ENCODE data around the gene ARFGAP1. TPM values are rescaled to one million over a fixed set of nuclear protein-coding genes. Genes with fewer than 3 reads are reported as not detected.
A peak's percentile ranks its signal among the peaks of the same experiment; 100 is the strongest.

The ARFGAP1 gene
- total RNA-seq, 2 experiments from 2014 or later: 80.1 to 82.0 TPM

- no peaks in the 10 kb centered on the region for H3K4me1 Mint-ChIP-seq
- no peak overlapping the region for H3K27ac Mint-ChIP-seq
- peaks cover 3% of the 10 kb centered on the region for H3K36me3 Mint-ChIP-seq (ENCODE audit: low read depth)
- POLR2A ChIA-PET: no interaction called here
- H3K4me3 Mint-ChIP-seq: no peak overlapping the region
- no peak for DNase-seq
- no peaks in the 10 kb centered on the region for H3K27me3 Mint-ChIP-seq
- H3K9me3 Mint-ChIP-seq: no peaks in the 10 kb centered on the region
- CTCF ChIA-PET: no interaction called here
Measured at GRCh38 chr20:63289311-63290135, 16.9 kb downstream of the ARFGAP1 start.

DNA sequence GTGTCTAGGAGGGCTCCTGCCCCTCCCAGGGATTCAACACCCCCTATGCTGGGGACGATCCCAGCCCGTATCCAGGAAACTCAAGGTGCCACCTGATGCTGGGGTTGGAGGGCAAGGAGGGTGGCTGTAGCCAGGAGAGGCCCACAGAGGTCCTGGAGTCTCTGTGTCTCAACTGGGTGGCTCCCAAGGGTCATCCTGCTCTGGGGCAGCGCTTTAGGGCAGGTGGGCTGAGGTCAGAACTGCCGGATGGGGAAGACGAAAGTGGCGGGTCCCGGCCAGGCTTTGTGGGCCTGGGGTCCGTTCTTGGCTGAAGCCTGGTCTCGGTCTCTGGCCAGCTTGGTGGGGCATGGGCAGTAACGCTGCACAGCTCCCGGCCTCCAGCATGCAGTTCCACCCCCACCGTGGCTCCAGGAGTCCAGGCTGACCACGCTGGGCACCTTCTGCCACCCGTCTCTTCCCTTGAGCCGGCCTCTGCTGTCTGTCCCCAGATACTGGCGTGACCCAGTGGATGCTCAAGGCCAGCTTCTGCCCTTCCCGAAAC, 17.6 kb downstream of the ARFGAP1 start:
- POLR2A ChIA-PET: no interaction called here
- H3K27me3 Mint-ChIP-seq: peaks cover 1% of the 10 kb centered on the region
- CTCF ChIA-PET: interaction anchor here (1.8 kb wide), 1 partner anchor 67 kb away, joined by 4 read pairs; no protein-coding TSS in a partner anchor
- H3K9me3 Mint-ChIP-seq: no peaks in the 10 kb centered on the region
- DNase-seq: no peak
- peaks cover 3% of the 10 kb centered on the region for H3K36me3 Mint-ChIP-seq (ENCODE audit: low read depth)
- no peak overlapping the region for H3K27ac Mint-ChIP-seq
- peaks cover 1% of the 10 kb centered on the region for H3K4me1 Mint-ChIP-seq
- no peak overlapping the region for H3K4me3 Mint-ChIP-seq

DNA sequence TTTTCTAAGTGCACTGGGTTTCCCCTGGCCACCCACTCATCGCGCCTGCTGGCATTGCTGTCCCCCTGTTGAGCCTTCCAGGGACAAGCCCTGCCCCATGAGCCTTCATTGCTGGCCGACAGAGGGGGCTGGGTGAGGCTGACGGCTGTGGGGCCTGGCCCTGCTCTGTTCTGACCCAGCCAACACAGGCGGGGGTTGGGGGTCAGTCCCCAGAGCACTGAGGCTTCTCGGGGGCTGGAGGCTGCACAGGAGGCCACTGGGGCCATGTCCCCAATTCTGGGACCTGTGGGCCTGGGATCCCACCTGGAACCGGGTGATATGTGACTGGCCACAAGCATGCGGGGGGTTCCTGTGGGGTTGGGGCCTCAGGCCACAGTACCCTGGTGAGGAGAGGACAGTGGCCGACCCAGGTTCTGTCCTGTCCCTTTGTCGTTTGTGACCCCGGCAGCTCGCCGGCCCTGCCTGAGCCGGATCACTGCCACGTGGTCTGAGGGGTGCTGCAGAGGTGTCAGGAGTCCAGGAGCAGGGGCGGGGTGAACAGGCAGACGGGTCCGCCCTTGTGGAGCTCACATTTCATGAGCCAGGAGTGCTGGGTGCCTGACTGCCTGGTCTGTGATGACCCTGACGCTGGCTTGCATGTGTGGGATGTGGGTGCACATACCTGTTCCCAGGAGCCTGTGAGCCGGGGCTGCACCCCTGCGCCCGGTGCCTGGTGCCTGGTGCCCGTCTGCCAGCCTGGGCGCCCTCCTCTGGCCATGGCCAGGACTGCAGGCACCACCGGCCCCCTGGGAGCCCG, 18.3 kb downstream of the ARFGAP1 start:
- H3K9me3 Mint-ChIP-seq: no peaks in the 10 kb centered on the region
- no peak overlapping the region for H3K4me3 Mint-ChIP-seq
- peaks cover 3% of the 10 kb centered on the region for H3K36me3 Mint-ChIP-seq (ENCODE audit: low read depth)
- CTCF ChIA-PET: interaction anchor here (1.5 to 1.8 kb wide), 2 partner anchors 68 to 76 kb away, joined by 3 to 4 read pairs; no protein-coding TSS in a partner anchor
- peaks cover 6% of the 10 kb centered on the region for H3K27me3 Mint-ChIP-seq
- POLR2A ChIA-PET: interaction anchor here (1.5 kb wide), 1 partner anchor 18 kb away, joined by 4 read pairs; the partner anchor contains the start of gene ARFGAP1
- DNase-seq: peak; percentile 66
- no peak overlapping the region for H3K27ac Mint-ChIP-seq
- peaks cover 8% of the 10 kb centered on the region for H3K4me1 Mint-ChIP-seq

DNA sequence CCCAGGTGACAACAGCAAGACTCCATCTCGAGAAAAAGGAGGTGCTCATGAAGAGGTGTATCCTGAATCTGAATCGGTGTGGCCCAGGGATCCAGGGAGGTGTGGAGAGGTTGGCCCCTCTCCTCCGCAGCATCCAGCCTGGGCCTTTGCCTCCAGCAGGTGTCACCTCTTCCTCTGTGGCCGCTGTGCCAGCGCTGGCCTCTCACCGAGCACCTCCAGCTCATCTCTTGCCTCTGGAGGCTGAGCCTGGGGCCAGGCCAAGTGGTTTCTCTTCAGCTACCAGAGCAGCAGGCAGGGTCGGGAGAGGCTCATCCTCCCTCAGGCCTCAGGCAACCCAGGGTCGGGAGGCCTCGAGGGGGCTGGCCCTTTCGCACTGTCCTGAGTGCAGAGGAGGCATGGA, 19.2 kb downstream of the ARFGAP1 start:
- no peaks in the 10 kb centered on the region for H3K9me3 Mint-ChIP-seq
- CTCF ChIA-PET: interaction anchor here (1.5 to 1.8 kb wide), 2 partner anchors 69 to 77 kb away, joined by 3 to 4 read pairs; no protein-coding TSS in a partner anchor
- POLR2A ChIA-PET: interaction anchor here (1.5 kb wide), 1 partner anchor 19 kb away, joined by 4 read pairs; the partner anchor contains the start of gene ARFGAP1
- peaks cover 3% of the 10 kb centered on the region for H3K36me3 Mint-ChIP-seq (ENCODE audit: low read depth)
- H3K4me1 Mint-ChIP-seq: peaks cover 8% of the 10 kb centered on the region
- no peak overlapping the region for H3K4me3 Mint-ChIP-seq
- H3K27me3 Mint-ChIP-seq: peaks cover 6% of the 10 kb centered on the region
- DNase-seq: no peak
- no peak overlapping the region for H3K27ac Mint-ChIP-seq

- POLR2A ChIA-PET: interaction anchor here (1.5 kb wide), 1 partner anchor 20 kb away, joined by 4 read pairs; the partner anchor contains the start of gene ARFGAP1
- CTCF ChIA-PET: interaction anchor here (1.5 kb wide), 1 partner anchor 77 kb away, joined by 3 read pairs; no protein-coding TSS in a partner anchor
- Mint-ChIP-seq H3K27ac (no peak overlapping the region), H3K27me3 (peaks cover 6% of the 10 kb centered on the region), H3K9me3 (no peaks in the 10 kb centered on the region), H3K36me3 (ENCODE audit: low read depth) (peaks cover 3% of the 10 kb centered on the region), H3K4me1 (peaks cover 8% of the 10 kb centered on the region), H3K4me3 (no peak overlapping the region)
- DNase-seq: no peak
Measured at GRCh38 chr20:63292292-63292701, 19.7 kb downstream of the ARFGAP1 start.

DNA sequence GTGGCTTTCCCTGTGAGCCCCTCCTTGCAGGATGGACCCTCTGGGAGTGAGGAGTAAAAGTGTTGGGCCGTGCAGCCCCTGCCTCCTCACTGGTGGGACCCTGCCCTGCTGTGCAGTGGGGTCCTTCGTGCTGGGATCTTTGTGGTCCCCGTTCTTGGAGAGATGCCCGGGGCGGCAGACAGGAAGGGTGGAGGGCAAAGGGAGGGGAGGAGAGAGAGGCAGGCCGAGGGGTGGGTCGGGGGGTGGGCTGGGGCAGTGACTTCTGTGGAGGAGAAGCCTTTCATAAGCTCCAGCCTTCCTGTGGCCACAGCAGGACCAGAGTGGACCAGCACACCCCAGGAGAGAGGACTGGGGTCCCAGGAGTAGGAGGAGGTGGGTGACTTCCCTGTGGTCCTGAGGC, 20.3 kb downstream of the ARFGAP1 start, which contains the start of gene COL20A1:
COL20A1 (plus strand) TSS at position 283 of the 400 bp plus-strand sequence. CDS start 1,922 bp downstream, outside the sequence.
- ChIA-PET POLR2A (no interaction called here), CTCF (no interaction called here)
- DNase-seq: no peak
- H3K27ac Mint-ChIP-seq: no peak within 1 kb of the TSS
- no peak within 1 kb of the TSS for H3K4me3 Mint-ChIP-seq
- no peaks in the 10 kb centered on the region for H3K9me3 Mint-ChIP-seq
- H3K27me3 Mint-ChIP-seq: peaks cover 6% of the 10 kb centered on the region
- peaks cover 8% of the 10 kb centered on the region for H3K4me1 Mint-ChIP-seq
- H3K36me3 Mint-ChIP-seq (ENCODE audit: low read depth): peaks cover 3% of the 10 kb centered on the region

GRCh38 chr20:63293456-63293855, 20.8 kb downstream of the ARFGAP1 start:
- H3K4me1 Mint-ChIP-seq: peaks cover 8% of the 10 kb centered on the region

DNA sequence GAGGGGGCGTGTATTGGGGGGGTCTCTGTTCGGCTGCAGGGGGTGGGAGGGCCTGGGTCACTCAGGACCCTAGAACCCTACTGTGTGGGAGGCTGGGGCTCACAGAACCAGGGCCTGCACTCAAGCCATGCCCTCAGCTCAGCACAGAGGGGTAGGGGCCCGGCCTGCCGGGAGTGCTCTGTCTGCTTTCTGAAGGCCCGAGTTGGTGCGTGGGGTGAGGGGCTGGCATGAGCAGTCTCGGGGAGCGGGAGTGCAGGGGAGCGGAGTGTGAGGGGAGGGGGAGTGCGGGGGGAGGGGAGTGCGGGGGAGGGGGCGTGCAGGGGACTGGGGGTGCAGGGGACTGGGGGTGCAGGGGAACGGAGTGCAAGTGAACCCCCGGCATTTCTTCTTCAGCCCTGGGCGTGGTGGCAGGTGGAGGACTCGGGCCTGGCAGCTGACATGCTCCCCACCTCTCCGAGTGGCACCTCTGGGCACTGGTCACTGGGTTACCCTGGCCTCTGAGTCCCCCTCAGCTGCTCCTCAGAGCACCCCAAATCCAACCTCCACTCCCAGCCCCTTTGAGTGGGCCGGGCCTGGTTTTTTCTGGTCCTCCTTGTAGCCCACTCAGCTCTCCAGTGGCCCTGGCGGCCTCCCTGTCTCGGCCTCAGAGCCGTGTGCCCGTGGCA, 21.4 kb downstream of the ARFGAP1 start:
- CTCF ChIA-PET: no interaction called here
- POLR2A ChIA-PET: interaction anchor here (1.4 kb wide), 1 partner anchor 21 kb away, joined by 5 read pairs; the partner anchor contains the start of gene ARFGAP1
- no peak overlapping the region for H3K4me3 Mint-ChIP-seq
- H3K4me1 Mint-ChIP-seq: peaks cover 8% of the 10 kb centered on the region
- H3K27ac Mint-ChIP-seq: no peak overlapping the region
- H3K36me3 Mint-ChIP-seq (ENCODE audit: low read depth): no peaks in the 10 kb centered on the region
- H3K9me3 Mint-ChIP-seq: no peaks in the 10 kb centered on the region
- H3K27me3 Mint-ChIP-seq: peaks cover 6% of the 10 kb centered on the region
- DNase-seq: no peak

More at GRCh38 chr20:63293456-63293855, 20.8 kb downstream of the ARFGAP1 start:
- ChIA-PET CTCF (no interaction called here), POLR2A (no interaction called here)
- Mint-ChIP-seq H3K36me3 (ENCODE audit: low read depth) (no peaks in the 10 kb centered on the region), H3K4me3 (no peak overlapping the region), H3K27ac (no peak overlapping the region), H3K27me3 (peaks cover 6% of the 10 kb centered on the region), H3K9me3 (no peaks in the 10 kb centered on the region)
- DNase-seq: no peak

DNA sequence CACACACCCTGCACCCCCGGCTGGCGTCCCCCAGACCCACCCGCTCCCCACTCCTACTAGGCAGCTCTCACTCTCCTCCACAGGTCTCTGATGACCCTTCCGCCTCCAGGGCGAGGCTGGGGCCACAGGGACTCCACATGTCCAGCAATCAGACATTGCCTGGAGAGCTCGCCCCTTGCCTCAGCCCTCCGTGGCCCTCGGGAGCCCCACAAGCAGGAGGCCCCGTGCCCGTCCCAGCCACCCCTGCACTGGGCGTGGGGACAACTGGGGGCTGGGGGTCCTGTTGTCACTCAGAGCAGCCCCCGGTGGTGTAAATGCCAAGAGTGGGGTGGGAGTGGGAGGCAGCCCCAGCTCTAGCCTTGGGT, 21.9 kb downstream of the ARFGAP1 start:
- H3K4me1 Mint-ChIP-seq: peaks cover 8% of the 10 kb centered on the region
- peaks cover 6% of the 10 kb centered on the region for H3K27me3 Mint-ChIP-seq
- ChIA-PET CTCF (no interaction called here), POLR2A (interaction anchor here (1.4 kb wide), 1 partner anchor 22 kb away, joined by 5 read pairs; the partner anchor contains the start of gene ARFGAP1)
- H3K36me3 Mint-ChIP-seq (ENCODE audit: low read depth): no peaks in the 10 kb centered on the region
- no peak overlapping the region for H3K27ac Mint-ChIP-seq
- H3K9me3 Mint-ChIP-seq: no peaks in the 10 kb centered on the region
- DNase-seq: no peak
- no peak overlapping the region for H3K4me3 Mint-ChIP-seq

DNA sequence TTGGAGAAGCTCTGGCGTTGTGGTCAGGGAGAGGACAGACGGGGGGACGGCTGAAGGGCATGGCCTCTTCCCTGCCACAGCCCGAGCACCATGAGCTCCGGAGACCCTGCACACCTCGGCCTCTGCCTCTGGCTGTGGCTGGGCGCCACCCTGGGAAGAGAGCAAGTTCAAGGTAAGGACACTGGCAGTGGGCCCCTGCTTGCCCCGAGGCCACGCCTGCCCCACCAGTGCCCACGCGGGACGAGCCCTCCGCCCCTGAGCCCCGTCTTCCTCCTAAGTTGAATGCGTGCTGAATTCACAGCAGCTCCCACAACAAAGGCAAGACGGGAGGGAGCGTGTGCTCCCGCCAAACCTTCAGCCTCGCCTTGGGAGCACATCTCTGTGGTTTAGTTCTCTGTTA, 22.4 kb downstream of the ARFGAP1 start:
- H3K27ac Mint-ChIP-seq: no peak overlapping the region
- no peak overlapping the region for H3K4me3 Mint-ChIP-seq
- CTCF ChIA-PET: no interaction called here
- H3K36me3 Mint-ChIP-seq (ENCODE audit: low read depth): no peaks in the 10 kb centered on the region
- no peaks in the 10 kb centered on the region for H3K9me3 Mint-ChIP-seq
- peaks cover 8% of the 10 kb centered on the region for H3K4me1 Mint-ChIP-seq
- H3K27me3 Mint-ChIP-seq: peaks cover 6% of the 10 kb centered on the region
- no peak for DNase-seq
- POLR2A ChIA-PET: interaction anchor here (1.4 kb wide), 1 partner anchor 22 kb away, joined by 5 read pairs; the partner anchor contains the start of gene ARFGAP1

DNA sequence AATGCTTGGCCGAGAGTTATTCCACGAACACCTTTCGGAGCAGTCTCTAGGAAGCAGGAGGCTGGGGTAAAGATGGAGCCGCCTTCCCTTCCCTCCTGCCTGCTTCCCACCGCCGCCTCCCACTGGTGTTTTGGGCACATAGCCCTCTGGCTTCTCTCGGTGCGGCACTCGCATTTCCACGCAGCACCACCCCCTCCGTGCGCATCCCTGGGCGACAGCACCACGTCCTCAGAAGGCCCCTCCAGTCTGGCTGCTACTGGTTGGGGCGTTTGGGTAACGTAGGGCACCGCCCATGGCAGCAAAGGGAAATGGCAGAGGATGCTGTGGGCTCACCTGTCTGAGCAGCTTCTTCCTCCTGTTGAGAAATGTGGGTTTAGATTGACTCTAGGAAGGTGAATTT, 22.8 kb downstream of the ARFGAP1 start:
- ChIA-PET POLR2A (interaction anchor here (1.4 kb wide), 1 partner anchor 23 kb away, joined by 5 read pairs; the partner anchor contains the start of gene ARFGAP1), CTCF (no interaction called here)
- Mint-ChIP-seq H3K27me3 (peaks cover 6% of the 10 kb centered on the region), H3K4me1 (peaks cover 8% of the 10 kb centered on the region), H3K9me3 (no peaks in the 10 kb centered on the region), H3K36me3 (ENCODE audit: low read depth) (no peaks in the 10 kb centered on the region), H3K27ac (no peak overlapping the region), H3K4me3 (no peak overlapping the region)
- DNase-seq: no peak

DNA sequence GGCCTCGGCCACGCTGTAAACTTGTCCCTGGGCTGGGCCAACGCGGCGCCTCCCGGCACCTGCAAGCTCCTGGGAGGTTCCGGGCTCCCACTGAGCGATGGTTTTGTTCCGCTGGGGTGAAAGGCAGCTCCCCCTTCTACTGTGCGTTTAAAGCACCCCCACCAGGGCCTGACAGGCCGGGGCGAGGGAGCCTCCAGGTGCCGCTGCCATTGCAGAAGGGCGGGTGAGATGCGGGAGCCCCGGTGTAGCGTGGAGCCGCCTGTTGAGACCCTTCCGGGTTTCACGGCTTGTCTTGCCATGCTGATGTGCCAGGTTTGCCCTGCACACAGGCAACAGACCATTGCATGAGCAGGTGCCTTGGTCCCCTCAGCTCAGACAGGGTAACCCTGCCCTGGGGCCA, 23.2 kb downstream of the ARFGAP1 start:
- H3K27me3 Mint-ChIP-seq: peaks cover 9% of the 10 kb centered on the region
- peaks cover 8% of the 10 kb centered on the region for H3K4me1 Mint-ChIP-seq
- no peak overlapping the region for H3K4me3 Mint-ChIP-seq
- DNase-seq: no peak
- no peaks in the 10 kb centered on the region for H3K9me3 Mint-ChIP-seq
- H3K27ac Mint-ChIP-seq: no peak overlapping the region
- ChIA-PET CTCF (no interaction called here), POLR2A (no interaction called here)
- H3K36me3 Mint-ChIP-seq (ENCODE audit: low read depth): no peaks in the 10 kb centered on the region

Data from activated CD4-positive, alpha-beta memory T cell treated with anti-CD3 and anti-CD28 coated beads, Interleukin-2, amount 10 ng/mL, durations not matched to agents 7 days and 5 days (primary cell).